Upper lobe of right lung (tissue), 1 donor: ENCODE measurements around the gene CIZ1. TPM values are rescaled to one million over a fixed set of nuclear protein-coding genes. Genes with fewer than 3 reads are reported as not detected.

ENCODE experiments used
- ATAC-seq: fragments of 200-7000 bp; cut with Tn5 transposase; one replicate; pipeline ENCODE4 v1.9.1; 2020; ENCODE audit warnings: mild to moderate bottlenecking, moderate library complexity
- DNase-seq: peaks from one replicate; pipeline ENCODE4 v3.0.0-alpha.2; 2020
- H3K27ac ChIP-seq: fragments of 200-600 bp; one replicate; pipeline ENCODE4 v1.8.0; 2022
- H3K27me3 ChIP-seq: fragments of 200-600 bp; one replicate; pipeline ENCODE4 v1.8.0; 2022; ENCODE audit warnings: mild to moderate bottlenecking
- H3K36me3 ChIP-seq: fragments of 200-600 bp; one replicate; pipeline ENCODE4 v1.8.0; 2022
- H3K4me1 ChIP-seq: fragments of 200-600 bp; one replicate; pipeline ENCODE4 v1.8.0; 2022
- H3K4me3 ChIP-seq: fragments of 200-600 bp; one replicate; pipeline ENCODE4 v1.8.0; 2022; ENCODE audit warnings: mild to moderate bottlenecking
- H3K9me3 ChIP-seq: fragments of 200-600 bp; one replicate; pipeline ENCODE4 v1.8.0; 2022
- CTCF ChIP-seq: fragments of 200-600 bp; IDR thresholded peaks from one replicate; pipeline ENCODE4 v1.8.0; 2022; ENCODE audit warnings: antibody characterized with exemption
- intact Hi-C: fragments of 100-400 bp; cut with DNase I; formaldehyde crosslinking; loops from one replicate; pipeline ENCODE4 v1.11.0; 2022
- total RNA-seq: library from RNA; stranded (reverse); fragmentation: NEBNext Ultra II Directional; extraction: Animal tissue kit (Norgen Biotek cat#: 25700); gene quantifications from one replicate; pipeline ENCODE4 v1.2.1, GENCODE V29; 2021
- donor health status: DM: no; HTN: yes; CAD: no; lungs with severe emphysema.

The CIZ1 gene
- total RNA-seq, 1 donor from 2014 or later, result 107 TPM

GRCh38 chr9:128116104-128117083, 75.0 kb downstream of the CIZ1 start:
- no peak for TF ChIP-seq CTCF
- no peak overlapping the region for H3K27ac ChIP-seq
- intact Hi-C loops, result loop anchor here (10.0 kb wide), 1 partner anchor 172 kb away; no protein-coding TSS in a partner anchor
- no peaks in the 10 kb centered on the region for H3K9me3 ChIP-seq
- H3K27me3 ChIP-seq, result no peaks in the 10 kb centered on the region
- peaks cover 10% of the 10 kb centered on the region for H3K36me3 ChIP-seq
- no peak for ATAC-seq
- H3K4me3 ChIP-seq, result no peak overlapping the region
- peaks cover 11% of the 10 kb centered on the region for H3K4me1 ChIP-seq
- DNase-seq, result peak; percentile 62

Other genes with a start within 250 kb of the CIZ1 start
- 44.7 TPM for gene EEIG1, start 210.6 kb downstream of the CIZ1 start, total RNA-seq
- 11.8 TPM for gene NAIF1, start 124.3 kb downstream of the CIZ1 start, total RNA-seq
- 34.7 TPM for gene SLC25A25, start 123.3 kb downstream of the CIZ1 start, total RNA-seq
- gene PTGES2, start 63.8 kb downstream of the CIZ1 start, total RNA-seq, result 35.1 TPM
- 14.3 TPM for gene LCN2, start 42.1 kb downstream of the CIZ1 start, total RNA-seq
- 39.0 TPM for gene BBLN, start 31.3 kb downstream of the CIZ1 start, total RNA-seq
- 5.2 TPM for gene DNM1, start 11.8 kb upstream of the CIZ1 start, total RNA-seq
- gene GOLGA2, start 84.4 kb upstream of the CIZ1 start, total RNA-seq, result 88.7 TPM
- 18.9 TPM for gene SWI5, start 84.7 kb upstream of the CIZ1 start, total RNA-seq
- 19.1 TPM for gene TRUB2, start 130.9 kb upstream of the CIZ1 start, total RNA-seq
- 31.0 TPM for gene COQ4, start 131.3 kb upstream of the CIZ1 start, total RNA-seq
- 21.4 TPM for gene SLC27A4, start 149.0 kb upstream of the CIZ1 start, total RNA-seq
- 56.5 TPM for gene URM1, start 179.8 kb upstream of the CIZ1 start, total RNA-seq
- 14.0 TPM for gene CERCAM, start 229.3 kb upstream of the CIZ1 start, total RNA-seq